Endothelial cell of umbilical vein (primary cell): ENCODE data around the gene C19orf85. TPM values are rescaled to one million over a fixed set of nuclear protein-coding genes. Genes with fewer than 3 reads are reported as not detected.

ENCODE experiments used
- BruUV-seq: library from RNA; stranded (reverse); fragments of 400-500 nt; replicated peaks from 2 replicates; lab custom pipeline; 2021; lab: Mats Ljungman, UMichigan
- CTCF ChIA-PET: fragments of 300-600, 350-600 bp; sonication (Branson Sonifier 250); formaldehyde crosslinking; loops from one replicate; lab custom pipeline; 2021; ENCODE audit warnings: antibody characterized with exemption, inconsistent platforms; lab: Charles Lee
- POLR2A ChIA-PET: fragments of 300-600, 350-600 bp; sonication (Branson Sonifier 250); formaldehyde crosslinking; loops from one replicate; lab custom pipeline; 2021; ENCODE audit warnings: antibody characterized with exemption, inconsistent platforms; lab: Charles Lee
- DNase-seq: peaks from one replicate; pipeline ENCODE4 v3.0.0-alpha.2; 2011; ENCODE audit warnings: low read depth, low spot score
- FAIRE-seq: peaks from 2 replicates; lab custom pipeline; 2011; peaks lifted over from hg19 to GRCh38; lab: Jason Lieb, UNC
- H2AFZ ChIP-seq: 2 replicates; pipeline ENCODE4 v1.6.0; 2012; ENCODE audit warnings: low read depth, low read length, control low read depth, inconsistent platforms
- H3K27ac ChIP-seq: 2 replicates; pipeline ENCODE4 v1.5.1; 2011; ENCODE audit warnings: low read depth, mild to moderate bottlenecking, control low read depth, low read length, moderate library complexity; ENCODE audit not compliant: insufficient read depth
- H3K27me3 ChIP-seq, 2 experiments: 2 replicates each; pipeline versions ENCODE4 v1.6.0 to v1.6.1; 2011; ENCODE audit warnings: low read length in 2 of 2, mixed read lengths in 1 of 2; ENCODE audit not compliant: control insufficient read depth in 2 of 2, insufficient read depth in 2 of 2
- H3K36me3 ChIP-seq, 2 experiments: 2 replicates in 1 of 2; 3 replicates in 1 of 2; pipeline ENCODE4 v1.5.1; 2011; ENCODE audit warnings: low read length in 2 of 2, mild to moderate bottlenecking in 1 of 2, moderate library complexity in 1 of 2; ENCODE audit not compliant: control insufficient read depth in 2 of 2, insufficient read depth in 2 of 2; ENCODE audit errors: extremely low read depth in 1 of 2
- H3K4me1 ChIP-seq: 3 replicates; pipeline ENCODE4 v1.5.1; 2011; ENCODE audit warnings: mild to moderate bottlenecking, low read length; ENCODE audit not compliant: control insufficient read depth, insufficient read depth; ENCODE audit errors: extremely low read depth
- H3K4me2 ChIP-seq: 2 replicates; pipeline ENCODE4 v1.6.1; 2011; ENCODE audit warnings: low read length, control low read depth, mixed read lengths; ENCODE audit not compliant: insufficient read depth
- H3K4me3 ChIP-seq, 3 experiments: fragments of 200-600 bp in 1 of 3; sonication (generic), shearing (Covaris generic) in 1 of 3; replicated peaks in 1 of 3; 2 replicates each; pipeline ENCODE4 v1.5.1; 2011 to 2016; ENCODE audit warnings: control low read depth in 3 of 3, low read length in 3 of 3, mild to moderate bottlenecking in 2 of 3, inconsistent platforms in 1 of 3, low read depth in 1 of 3, moderate library complexity in 1 of 3; ENCODE audit not compliant: insufficient read depth in 1 of 3
- H3K79me2 ChIP-seq: 2 replicates; pipeline ENCODE4 v1.6.0; 2012; ENCODE audit warnings: low read length, inconsistent platforms; ENCODE audit not compliant: control insufficient read depth, insufficient read depth
- H3K9ac ChIP-seq: replicated peaks from 2 replicates; pipeline ENCODE3; 2011; ENCODE audit warnings: low read length, control low read depth; ENCODE audit not compliant: insufficient read depth; ENCODE audit errors: extremely low read depth
- H3K9me1 ChIP-seq: replicated peaks from 3 replicates; pipeline ENCODE4 v1.6.0; 2011; ENCODE audit warnings: mild to moderate bottlenecking, low read length; ENCODE audit not compliant: control insufficient read depth, insufficient read depth; ENCODE audit errors: extremely low read depth
- H3K9me3 ChIP-seq: replicated peaks from 2 replicates; pipeline ENCODE4 v1.5.1; 2012; ENCODE audit warnings: low read length, inconsistent platforms; ENCODE audit not compliant: control insufficient read depth, insufficient read depth
- H4K20me1 ChIP-seq: replicated peaks from 2 replicates; pipeline ENCODE3; 2011; ENCODE audit warnings: mild to moderate bottlenecking, low read length; ENCODE audit not compliant: control insufficient read depth, insufficient read depth; ENCODE audit errors: extremely low read depth
- FOS ChIP-seq: IDR thresholded peaks from 2 replicates; pipeline ENCODE4 v1.6.1; 2011; ENCODE audit warnings: mild to moderate bottlenecking, low read length, moderate library complexity, borderline replicate concordance; ENCODE audit not compliant: insufficient read depth
- JUN ChIP-seq: IDR thresholded peaks from 2 replicates; pipeline ENCODE4 v1.6.1; 2011; ENCODE audit warnings: borderline replicate concordance, low read depth; ENCODE audit not compliant: insufficient read length, insufficient read depth
- MYC ChIP-seq: IDR thresholded peaks from one replicate; pipeline ENCODE4 v1.6.1; 2011; ENCODE audit warnings: mild to moderate bottlenecking, low read depth, low read length
- POLR2A ChIP-seq: IDR thresholded peaks from 2 replicates; pipeline ENCODE4 v1.6.1; 2012; ENCODE audit warnings: low read depth, mild to moderate bottlenecking, control low read depth, low read length
- POLR2AphosphoS5 ChIP-seq: IDR thresholded peaks from 2 replicates; pipeline ENCODE4 v1.6.1; 2012; ENCODE audit warnings: low read depth, mild to moderate bottlenecking, control low read depth, low read length, moderate library complexity; ENCODE audit not compliant: insufficient read depth
- dilution Hi-C: fragments of 300-500 bp; cut with MboI; formaldehyde crosslinking; loops from one replicate; pipeline ENCODE4 v1.15.0; 2019; ENCODE audit warnings: low sequenced_read_pairs; ENCODE audit not compliant: extremely low pct_ligation_motif_present
- intact Hi-C: fragments of 100-400 bp; cut with micrococcal nuclease; formaldehyde crosslinking; loops from one replicate; pipeline ENCODE4 v1.10.0; 2022
- polyA plus RNA-seq, 4 experiments: library from polyadenylated mRNA; depleted of rRNA in 3 of 4; stranded (reverse) in 3 of 4; unstranded in 1 of 4; fragments of >200 nt; gene quantifications; 2 replicates each; pipeline versions ENCODE4 v1.2.1 to v1.2.3, GENCODE V29; 2011 to 2012; ENCODE audit warnings: missing spikeins in 1 of 4
- total RNA-seq: library from RNA; stranded (reverse); gene quantifications from 2 replicates; pipeline ENCODE4 v1.2.3, GENCODE V29; 2021
- TF ChIP-seq, protein P1 (sequence below): IDR thresholded peaks from 2 replicates; pipeline ENCODE4 v1.6.1; 2011; ENCODE audit not compliant: insufficient read depth, insufficient read length

Gene C19orf85
- total and polyA plus RNA-seq, 2 donors (not counting 3 experiments of a cell fraction or from before 2014, with no cell fraction given), result not detected

DNA sequence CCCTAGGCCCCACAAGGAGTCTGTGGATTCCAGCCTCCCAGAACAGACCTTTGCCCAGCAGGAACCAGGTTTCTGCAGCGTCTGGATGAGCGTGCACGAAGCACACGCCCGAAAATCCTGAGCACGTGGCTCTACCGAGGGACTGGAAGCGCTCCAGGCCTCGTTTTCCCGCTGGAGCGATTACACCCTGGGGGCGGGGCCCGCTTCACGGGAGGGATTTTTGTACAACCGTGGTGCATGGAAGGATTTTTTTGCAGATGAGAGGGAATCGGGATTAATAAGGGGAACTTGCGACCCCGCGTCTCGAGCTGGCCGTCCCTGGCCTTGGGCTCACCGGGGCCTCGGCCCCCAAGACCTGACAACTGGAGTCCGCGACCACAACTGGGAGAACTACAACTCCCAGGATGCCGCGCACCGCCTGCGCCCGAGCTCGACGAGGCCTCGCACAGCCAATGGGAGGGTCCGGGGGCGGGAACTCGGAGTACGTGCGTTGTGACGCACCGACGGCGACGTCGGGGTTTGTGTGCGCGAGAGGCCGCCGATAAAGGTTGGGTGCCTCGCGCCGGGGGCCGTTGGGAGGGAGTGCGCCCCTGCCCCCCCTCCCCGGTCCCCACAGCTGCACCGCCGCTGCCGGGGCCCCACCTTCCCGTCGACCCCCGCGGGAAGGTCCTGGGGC lies 11.7 kb upstream of the C19orf85 start, which contains the start of gene ZNF628:
Gene ZNF628, plus strand, starts transcription at position 518 of the 676 bp plus-strand sequence. CDS start 3,294 bp downstream, outside the sequence.
- CTCF ChIA-PET, result interaction anchor here (0.9 to 6.1 kb wide), 5 partner anchors 9 to 335 kb away, joined by 3 to 62 read pairs (median 14); partner anchors contain the start of gene NAT14

More for the DNA sequence above, 11.7 kb upstream of the C19orf85 start, which contains the start of gene ZNF628:
- Histone ChIP-seq H3K36me3 (no peaks in the 10 kb centered on the region), H3K27me3 (no peaks in the 10 kb centered on the region), H3K4me1 (peaks cover 10% of the 10 kb centered on the region), H3K4me2 (peak within 1 kb of the TSS; percentile 92), H3K79me2 (peaks cover 17% of the 10 kb centered on the region), H4K20me1 (no peaks in the 10 kb centered on the region), H3K9me3 (no peaks in the 10 kb centered on the region), H3K9me1 (no peaks in the 10 kb centered on the region), H2AFZ (peak within 1 kb of the TSS; percentile 98), H3K9ac (peak within 1 kb of the TSS; percentile 60), H3K4me3 (peak within 1 kb of the TSS; percentile 63 to 95 (median 95)), H3K27ac (peak within 1 kb of the TSS; percentile 66)
- TF ChIP-seq FOS (no peak), POLR2AphosphoS5 (peak; percentile 39), POLR2A (peak; percentile 28), JUN (no peak), MYC (peak; percentile 55)
- TF ChIP-seq, protein P1, sequence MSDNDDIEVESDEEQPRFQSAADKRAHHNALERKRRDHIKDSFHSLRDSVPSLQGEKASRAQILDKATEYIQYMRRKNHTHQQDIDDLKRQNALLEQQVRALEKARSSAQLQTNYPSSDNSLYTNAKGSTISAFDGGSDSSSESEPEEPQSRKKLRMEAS, result peak; percentile 94
- FAIRE-seq, result peak; percentile 95
- dilution Hi-C loops (no loop called here), intact Hi-C loops (loop anchor here (1.0 kb wide), 2 partner anchors 11 to 15 kb away; partner anchors contain the start of gene ISOC2)
- POLR2A ChIA-PET, result interaction anchor here (0.6 to 1.4 kb wide), 6 partner anchors 10 to 133 kb away, joined by 3 to 13 read pairs (median 4); partner anchors contain the start of genes ISOC2 and UBE2S
- peak; percentile 97 for DNase-seq
- no TSS peak for BruUV-seq
